Astrocyte (in vitro differentiated cells and primary cell): ENCODE measurements around the gene LSM12.

ENCODE experiments used
- CTCF ChIP-seq: IDR thresholded peaks from 2 replicates; pipeline ENCODE4 v1.5.1; 2011; ENCODE audit warnings: low read depth, mild to moderate bottlenecking, inconsistent platforms, low read length, moderate library complexity; ENCODE audit not compliant: insufficient read depth
- EZH2 ChIP-seq: IDR thresholded peaks from 2 replicates; pipeline ENCODE4 v1.6.1; 2012; ENCODE audit warnings: mild to moderate bottlenecking, low read length, inconsistent platforms; ENCODE audit not compliant: insufficient read depth

DNA sequence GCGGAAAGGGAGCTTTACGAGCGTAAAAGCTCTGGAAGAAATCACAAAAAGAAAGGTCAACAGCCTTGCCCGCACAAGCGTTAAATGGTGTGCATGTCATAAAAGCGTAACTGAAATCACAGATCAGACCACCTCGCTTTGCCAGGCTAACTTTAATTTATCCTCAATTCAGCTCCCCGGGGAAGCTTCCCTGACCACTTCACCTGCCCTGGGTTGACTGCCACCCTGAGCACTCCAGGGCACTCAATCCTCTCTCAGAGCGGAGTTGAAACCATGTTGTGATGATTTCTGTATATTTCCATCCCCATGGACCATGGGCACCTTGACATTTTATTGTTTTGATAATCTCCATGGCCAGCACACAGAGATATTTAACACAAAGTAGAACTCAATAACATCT is 78.2 kb downstream of the LSM12 start:
- TF ChIP-seq CTCF, result no peak
- no peak for TF ChIP-seq EZH2
